Activated CD4-positive, alpha-beta T cell treated with anti-CD3 and anti-CD28 coated beads for 1 hour (primary cell): ENCODE data around the gene NUTM2F.
"Not testable (repeated sequence)": the region's sequence is repeated elsewhere in the genome, so short reads cannot be mapped to it uniquely, and the experiment has no call there.

ENCODE experiments used
- DNase-seq: peaks from one replicate; pipeline ENCODE4 v3.0.0-alpha.2; 2020

NUTM2F gene, protein sequence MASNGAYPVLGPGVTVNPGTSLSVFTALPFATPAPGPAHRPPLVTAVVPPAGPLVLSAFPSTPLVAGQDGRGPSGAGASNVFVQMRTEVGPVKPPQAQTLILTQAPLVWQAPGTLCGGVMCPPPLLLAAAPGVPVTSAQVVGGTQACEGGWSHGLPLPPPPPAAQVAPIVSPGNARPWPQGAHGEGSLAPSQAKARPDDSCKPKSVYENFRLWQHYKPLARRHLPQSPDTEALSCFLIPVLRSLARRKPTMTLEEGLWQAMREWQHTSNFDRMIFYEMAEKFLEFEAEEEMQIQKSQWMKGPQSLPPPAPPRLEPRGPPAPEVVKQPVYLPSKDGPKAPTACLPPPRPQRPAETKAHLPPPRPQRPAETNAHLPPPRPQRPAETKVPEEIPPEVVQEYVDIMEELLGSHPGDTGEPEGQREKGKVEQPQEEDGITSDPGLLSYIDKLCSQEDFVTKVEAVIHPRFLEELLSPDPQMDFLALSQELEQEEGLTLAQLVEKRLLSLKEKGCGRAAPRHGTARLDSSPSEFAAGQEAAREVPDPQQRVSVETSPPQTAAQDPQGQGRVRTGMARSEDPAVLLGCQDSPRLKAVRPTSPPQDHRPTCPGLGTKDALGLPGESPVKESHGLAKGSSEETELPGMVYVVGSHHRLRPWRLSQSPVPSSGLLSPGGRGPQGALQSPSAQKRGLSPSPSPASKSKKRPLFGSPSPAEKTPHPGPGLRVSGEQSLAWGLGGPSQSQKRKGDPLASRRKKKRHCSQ

DNA sequence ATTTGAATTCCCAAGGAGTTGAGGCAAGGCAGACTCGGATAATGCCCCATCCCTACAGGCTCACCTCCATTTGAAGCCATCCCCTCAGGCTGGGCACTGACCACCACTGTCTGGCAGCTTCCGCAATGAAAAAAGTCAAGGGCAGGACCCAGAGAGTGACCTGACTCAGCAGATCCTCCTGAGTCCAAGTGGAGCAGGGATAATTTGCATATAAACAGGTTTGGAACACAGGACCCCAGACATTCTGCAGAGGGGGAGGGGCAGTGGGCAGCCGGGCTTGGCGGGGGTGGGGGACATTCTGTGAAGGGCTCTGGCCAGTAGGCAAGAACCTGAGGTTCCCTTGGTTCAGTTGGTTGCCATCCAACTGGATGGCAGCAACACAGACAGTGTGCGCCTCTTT, at the start of gene NUTM2F:
NUTM2F (minus strand) TSS at position 101 of the 400 bp plus-strand sequence; CDS start at position 80, 21 bp downstream.
- not testable (repeated sequence) for DNase-seq

DNA sequence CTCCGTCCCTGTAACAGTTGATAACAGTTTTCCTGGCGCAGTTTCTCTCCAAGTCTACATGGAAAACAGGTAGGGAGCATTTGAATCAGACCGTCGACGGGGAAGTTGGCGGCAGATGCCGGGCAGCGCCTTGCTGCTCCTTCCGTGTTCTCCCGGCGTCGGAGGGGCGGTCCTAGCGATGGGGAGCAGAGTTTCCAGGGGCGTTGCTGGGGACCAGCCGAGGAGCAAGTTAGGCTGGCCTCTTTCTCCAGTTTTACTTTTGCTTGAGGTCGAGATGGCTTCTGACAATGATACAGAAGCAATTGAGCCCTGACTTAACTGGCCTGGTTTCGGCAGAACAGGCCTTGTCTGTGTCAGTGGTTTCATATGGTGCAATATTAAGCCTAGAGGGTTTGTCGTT, 46.8 kb upstream of the NUTM2F start:
- not testable (repeated sequence) for DNase-seq

DNA sequence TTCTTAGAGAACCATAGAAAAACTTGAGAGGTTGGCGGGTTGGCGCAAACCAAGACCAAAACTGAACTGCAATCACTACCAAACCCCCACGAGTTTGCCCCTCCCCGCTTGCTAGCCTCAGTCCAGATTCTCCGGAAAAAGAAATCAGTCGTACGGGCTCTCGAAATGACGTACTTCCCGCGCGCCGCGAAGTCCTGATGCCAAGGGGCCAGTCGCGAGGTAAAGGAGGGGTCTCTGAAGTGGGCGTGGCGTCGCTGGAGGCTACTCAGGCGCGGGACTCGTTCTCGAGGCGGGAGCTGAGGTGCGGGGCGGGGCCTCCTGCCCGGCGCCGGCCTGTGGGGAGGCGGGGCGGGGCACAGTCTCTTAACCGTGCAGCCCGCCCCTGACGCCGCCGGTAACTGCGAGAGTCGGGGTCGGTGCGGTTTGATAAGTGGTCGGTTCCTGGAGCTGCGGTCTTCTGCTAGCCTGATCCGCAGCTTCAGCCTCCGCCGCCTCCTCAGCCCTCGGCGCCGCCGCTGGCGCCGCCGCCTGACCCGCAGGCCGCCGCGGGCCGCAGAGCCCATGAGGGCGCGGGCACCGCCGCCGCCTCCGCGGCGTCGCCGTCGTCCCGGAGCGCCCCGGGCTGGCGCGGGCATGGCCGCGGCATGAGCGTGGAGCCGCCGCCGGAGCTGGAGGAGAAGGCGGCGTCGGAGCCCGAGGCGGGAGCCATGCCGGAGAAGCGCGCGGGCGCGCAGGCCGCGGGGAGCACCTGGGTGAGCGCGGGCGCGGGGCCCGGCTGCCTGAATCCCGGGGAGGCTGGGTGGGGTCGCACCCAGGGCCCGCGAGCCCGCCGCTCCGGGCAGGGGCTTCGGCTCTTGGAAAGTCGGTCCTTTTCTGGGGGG, 46.0 kb upstream of the NUTM2F start:
- DNase-seq = peak; percentile 81

DNA sequence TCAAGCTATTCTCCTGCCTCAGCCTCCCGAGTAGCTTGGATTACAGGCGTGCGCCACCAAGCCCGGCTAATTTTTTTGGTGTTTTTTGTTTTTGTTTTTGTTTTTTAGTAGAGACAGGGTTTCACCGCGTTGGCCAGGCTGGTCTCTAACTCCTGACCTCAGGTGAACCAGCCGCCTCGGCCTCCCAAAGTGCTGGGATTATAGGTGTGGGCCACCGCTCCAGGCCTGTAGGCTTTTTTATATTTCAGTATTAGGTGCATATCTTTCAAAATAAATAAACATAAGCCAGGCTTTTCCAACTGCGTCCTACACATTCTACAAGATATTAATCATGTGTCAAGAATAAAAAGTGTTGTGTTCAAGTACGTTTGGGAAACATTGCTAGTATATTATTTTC, 45.3 kb upstream of the NUTM2F start:
- DNase-seq = not testable (repeated sequence)

DNA sequence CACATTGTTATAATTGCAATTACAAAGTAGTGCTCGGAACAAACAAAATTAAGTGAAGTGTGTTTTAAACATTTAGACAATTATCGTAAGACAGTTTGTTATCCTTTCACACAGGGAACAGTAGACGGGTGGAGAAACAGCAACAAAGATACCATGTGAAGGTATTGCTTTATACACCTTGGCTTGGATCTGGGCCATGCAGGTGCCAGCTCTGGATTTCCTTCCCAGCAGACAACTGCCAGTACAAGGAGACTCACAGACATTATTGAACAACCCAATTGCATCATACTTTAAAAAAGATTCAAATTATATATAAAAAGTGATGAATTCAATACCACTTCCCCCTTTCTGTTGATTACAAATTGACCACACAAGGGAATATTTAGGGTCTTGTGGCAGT, 41.8 kb upstream of the NUTM2F start:
- not testable (repeated sequence) for DNase-seq

DNA sequence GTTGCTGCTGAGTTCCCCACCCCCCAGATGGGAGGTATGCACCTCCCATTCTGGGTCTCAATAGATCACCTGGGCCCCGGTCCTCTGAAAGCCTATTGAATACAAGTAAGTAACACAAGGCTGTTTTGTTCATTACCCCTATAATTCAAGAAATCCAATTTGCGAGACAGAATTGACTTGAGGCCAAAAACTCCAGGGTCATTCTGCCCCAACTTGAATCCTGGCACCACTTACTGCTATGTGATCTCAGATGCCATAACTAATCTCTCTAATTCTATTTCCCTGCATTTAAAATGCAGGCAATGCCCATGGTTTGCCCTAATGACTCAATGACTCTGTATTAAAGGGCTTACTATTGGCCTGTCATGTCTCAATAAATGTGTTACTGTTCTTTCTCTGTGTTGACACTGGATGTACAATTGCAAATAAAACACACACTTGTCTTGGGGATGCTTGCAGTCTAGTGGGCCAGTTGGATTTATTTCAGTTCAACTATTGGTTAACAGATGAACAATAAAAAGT, 35.7 kb upstream of the NUTM2F start:
- DNase-seq = not testable (repeated sequence)

DNA sequence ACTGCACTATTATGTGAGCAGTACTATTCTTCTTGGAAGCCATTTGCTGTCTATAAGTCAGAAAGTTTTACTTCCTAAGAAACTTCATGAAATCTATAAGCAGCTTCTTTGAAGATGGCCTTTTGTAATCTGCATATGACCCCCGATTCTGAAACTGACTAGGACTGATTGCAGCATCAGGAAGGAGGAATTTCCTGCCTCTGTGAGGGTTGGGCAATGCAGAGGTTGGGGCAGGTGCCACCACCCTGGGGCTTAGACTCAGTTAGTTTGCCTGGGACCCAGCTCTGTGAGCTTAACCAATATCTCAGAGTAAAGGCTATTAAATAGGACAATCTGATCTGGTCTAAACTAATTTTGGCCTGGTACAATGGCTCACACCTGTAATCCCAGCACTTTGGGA, 28.7 kb upstream of the NUTM2F start:
- not testable (repeated sequence) for DNase-seq

DNA sequence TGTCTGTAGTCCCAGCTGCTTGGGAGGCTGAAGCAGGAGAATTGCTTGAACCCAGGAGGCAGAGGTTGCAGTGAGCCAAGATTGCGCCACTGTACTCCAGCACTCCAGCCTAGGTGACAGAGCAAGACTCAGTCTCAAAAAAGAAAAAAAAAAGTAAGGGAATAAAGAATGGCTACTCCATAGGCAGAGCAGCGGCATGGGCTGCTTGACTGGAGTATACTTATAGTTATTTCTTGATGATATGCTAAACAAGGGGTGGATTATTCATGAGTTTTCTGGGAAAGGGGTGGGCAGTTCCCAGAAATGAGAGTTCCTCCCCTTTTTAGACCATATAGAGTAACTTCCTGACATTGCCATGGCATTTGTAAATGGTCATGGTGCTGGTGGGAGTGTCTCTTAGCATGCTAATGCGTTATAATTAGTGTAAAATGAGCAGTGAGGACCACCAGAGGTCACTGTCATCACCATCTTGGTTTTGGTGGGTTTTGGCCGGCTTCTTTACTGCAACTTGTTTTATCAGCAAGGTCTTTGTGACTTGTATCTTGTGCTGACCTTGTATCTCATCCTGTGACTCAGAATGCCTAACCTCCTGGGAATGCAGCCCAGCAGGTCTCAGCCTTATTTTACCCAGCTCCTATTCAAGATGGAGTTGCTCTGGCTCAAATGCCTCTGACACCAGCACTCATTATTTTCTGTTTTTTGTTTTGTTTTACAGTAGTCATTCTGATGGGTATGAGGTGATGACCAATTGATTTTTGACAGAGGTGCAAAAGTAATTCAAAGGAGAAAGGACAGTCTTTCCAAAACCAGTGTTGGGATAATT, 23.7 kb upstream of the NUTM2F start:
- not testable (repeated sequence) for DNase-seq

DNA sequence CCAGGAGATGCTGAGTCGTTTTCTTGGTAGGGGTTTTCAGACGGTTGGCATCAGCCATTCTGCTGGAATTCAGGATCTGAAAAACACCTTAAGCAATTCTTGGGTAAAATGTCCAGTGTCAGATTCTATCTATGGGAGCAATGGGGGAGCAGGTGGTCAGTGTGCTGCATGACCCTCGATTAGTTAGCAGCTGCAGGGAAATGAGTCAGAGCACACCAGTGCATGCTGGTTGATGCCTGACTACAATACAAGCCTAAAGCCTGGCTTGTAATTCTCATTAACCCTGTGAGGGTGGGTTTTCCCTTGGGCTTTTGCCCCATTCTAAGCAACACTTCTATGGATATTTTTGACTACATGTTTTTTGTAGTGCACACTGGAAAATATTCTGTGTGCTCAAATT, 20.3 kb upstream of the NUTM2F start:
- DNase-seq = not testable (repeated sequence)

DNA sequence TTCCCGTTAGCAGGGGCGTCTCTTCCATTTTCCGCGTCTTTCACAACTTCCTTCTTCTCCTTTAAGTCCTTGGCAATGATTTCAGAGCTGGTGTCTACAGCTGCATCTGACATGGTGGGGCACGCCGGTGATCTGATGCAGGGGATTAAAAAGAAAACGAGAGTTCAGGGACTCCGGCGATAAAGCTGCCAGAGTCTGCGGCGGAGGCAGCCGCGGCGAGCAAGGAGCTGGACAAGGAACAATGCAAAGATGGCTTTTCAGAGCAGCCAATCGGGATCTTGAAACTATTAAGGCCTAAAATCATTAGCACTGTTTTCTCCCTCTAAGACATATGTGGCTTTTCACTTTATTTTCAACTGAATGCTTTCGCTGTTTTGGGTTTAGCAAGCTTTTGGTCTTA, 19.0 kb upstream of the NUTM2F start:
- DNase-seq = not testable (repeated sequence)

DNA sequence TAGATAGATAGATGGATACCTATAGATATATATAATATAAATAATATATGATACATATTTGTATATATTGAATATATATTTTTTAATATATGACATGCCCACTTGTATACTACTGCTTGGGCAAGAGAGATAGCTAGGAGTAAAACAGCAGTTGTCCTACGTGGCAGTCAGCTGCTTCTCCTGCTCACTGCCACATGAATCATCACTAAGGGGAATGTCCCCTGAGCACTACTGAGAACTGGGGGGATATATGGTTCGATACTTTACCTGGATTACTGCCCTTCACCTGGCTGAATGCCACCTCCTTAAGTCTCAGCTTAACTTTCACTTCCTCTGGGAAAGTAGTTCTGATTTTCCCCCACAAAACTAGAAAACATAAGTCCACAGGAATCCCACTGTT, 13.3 kb upstream of the NUTM2F start:
- not testable (repeated sequence) for DNase-seq

DNA sequence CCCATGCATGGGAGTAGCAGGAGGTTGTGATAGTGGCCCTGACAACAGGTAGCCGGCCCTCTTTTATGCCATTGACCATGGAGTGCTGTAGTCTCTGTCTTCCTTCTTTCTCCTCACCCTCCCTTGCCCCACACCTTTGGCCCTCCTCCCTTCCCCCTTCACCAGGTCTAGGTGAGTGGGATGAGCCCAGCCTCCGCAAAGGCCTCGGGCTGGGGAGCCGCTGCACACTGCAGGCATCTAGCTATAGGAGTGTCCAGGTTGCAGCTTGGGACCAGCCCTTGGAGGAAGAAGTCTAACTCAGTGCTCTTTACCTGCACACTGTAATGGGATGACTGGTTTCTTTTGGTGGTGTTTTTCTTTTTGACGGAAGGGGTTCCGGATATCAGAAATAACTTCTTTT, 12.3 kb upstream of the NUTM2F start:
- DNase-seq = not testable (repeated sequence)

DNA sequence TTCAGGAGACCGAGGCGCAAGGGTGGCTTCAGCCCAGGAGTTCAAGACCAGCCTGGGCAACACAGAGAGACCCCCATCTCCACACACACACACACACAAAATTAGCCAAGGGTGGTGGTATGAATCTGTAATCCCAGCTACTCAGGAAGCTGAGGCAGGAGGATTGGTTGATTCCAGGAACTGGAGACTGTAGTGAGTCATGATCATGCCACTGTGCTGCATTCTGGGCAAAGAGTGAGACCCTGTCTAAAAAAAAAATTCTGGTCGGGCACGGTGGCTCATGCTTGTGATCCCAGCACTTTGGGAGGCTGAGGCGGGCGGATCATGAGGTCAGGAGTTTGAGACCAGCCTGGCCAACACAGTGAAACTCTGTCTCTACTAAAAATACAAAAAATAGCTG, 11.2 kb upstream of the NUTM2F start:
- not testable (repeated sequence) for DNase-seq

DNA sequence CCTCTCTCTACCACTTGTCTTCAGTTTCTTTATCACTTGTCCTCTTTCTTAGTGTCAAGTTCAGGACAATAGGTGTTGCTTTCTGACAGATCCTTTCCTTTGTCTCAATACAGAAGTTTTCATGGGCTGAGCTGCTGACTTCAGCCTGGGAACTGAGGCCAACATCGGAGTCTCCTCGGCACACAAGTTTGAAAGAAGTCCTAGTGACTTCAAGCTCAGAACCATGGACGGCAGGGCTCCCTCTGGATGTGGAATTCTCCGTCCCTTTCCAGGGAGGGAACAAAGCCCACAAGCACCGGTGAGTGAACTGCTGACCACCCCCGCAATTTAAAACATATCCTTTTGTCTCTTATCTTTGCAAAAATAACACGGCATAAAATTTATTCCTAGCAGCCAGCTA, 10.3 kb upstream of the NUTM2F start:
- DNase-seq = not testable (repeated sequence)

DNA sequence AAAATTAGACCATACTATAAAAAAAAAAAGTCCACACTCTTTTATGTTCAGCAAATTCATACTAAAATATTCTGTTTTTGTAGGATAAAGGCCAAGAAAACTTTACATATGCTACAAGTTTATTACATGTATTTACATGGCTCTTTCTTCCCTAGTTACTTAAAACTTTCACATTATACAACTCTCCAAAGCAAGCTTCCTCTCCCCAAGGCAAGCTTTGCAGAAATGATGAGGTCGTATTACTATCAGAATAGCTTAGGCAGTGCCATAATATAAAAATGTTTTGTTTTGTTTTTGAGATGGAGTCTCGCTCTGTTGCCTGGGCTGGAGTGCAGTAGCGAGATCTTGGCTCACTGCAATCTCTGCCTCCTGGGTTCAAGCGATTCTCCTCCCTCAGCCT, 8.0 kb upstream of the NUTM2F start:
- not testable (repeated sequence) for DNase-seq

DNA sequence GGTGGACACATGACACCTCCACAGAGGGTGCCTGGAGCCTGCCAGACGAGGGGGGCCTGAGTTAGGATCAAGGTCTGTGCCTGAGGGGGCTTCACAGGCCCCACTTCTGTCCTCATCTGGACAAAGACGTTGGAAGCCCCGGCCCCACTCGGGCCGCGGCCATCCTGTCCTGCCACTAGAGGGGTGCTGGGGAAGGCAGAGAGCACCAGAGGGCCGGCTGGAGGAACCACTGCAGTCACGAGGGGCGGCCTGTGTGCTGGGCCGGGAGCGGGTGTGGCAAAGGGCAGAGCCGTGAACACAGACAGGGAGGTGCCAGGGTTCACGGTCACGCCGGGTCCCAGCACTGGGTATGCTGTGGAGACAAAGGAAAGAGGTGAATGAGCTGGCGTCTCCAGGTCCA, 2.9 kb downstream of the NUTM2F start:
- not testable (repeated sequence) for DNase-seq

DNA sequence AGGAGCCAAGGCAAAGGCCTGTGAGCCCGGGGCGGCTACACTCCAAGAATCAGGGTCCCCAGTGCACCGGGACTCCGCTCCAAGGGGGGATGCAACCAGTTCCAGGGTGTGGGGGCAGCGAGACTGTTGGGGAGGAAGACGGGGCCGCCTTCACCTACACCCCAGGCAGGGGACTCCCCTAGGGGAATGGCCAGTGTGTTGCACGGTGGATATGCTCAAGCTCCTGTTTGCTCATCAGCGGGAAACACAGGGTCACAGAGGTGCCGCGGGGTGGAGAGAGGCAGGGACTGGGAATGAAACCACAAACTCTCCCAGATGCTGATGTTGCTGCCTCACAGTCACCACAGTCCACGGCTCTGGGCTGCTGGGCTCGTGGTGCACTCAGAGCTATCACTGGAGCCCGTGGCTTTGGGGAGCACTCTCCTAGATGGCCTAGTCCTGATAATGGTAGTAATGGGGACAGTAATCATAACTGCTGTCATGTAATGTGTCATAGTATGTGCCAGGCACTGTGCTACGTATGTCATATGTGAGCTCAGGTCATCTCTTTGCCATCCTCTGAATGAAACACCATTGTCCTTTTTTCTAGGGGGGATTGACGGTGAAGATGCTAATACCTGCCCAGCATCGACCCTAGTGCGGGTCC, 5.2 kb downstream of the NUTM2F start:
- not testable (repeated sequence) for DNase-seq

DNA sequence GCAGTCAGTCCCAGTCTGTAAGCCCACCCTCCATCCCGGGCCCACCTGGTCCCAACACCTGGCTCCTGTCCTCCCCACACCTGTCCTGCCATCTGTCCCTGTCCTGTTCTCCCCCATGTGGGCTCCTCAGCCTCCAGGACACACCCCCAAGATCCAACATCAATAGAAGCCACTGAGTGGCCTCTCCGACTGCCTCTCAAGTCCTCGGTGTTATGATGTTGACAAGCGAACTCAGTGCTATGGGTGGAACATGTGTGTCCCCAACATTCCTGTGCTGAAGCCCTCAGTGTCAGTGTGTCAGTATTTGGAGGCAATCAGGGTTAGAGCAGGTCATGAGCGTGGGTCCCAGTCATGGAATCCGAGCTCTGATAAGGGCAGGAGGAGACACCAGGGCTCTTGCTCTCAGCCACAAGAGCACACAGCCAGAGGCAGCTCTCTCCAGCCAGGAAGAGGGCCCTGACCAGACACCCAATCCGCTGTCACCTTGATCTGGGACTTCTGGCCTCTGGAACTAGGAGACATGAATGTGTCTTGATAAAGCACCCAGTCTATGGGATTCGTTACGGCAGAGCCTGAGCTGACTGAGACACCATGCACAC, 6.0 kb downstream of the NUTM2F start:
- not testable (repeated sequence) for DNase-seq

DNA sequence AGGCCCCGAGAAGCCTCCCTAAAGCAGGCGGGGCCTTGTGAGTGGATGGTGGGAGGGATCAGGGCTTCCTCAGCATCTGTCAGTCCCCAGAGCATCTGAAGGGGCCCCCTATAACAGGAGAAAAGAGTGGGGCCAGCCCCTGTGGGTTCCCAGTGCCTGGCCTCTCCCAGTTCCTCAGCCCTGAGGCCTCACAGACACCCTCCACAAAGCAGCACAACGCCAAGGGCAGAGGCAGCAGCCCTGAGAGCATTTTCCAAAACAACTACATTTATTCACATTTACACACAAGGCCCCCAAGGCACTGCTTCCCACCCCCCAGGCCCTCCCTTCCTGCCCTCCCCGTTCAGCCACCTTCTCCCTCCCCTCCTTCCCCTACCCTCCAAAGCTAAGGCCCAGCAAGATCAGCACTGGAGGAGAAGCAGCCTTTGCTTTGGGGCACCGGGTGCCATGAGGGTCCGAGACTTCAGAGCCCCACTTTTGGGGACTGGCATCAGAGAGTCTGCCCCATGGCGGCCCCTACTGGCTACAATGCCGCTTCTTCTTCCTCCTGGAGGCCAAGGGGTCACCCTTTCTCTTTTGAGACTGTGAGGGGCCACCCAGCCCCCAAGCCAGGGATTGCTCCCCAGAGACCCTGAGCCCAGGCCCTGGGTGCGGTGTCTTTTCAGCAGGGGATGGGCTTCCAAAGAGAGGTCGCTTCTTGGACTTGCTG, 10.3 kb downstream of the NUTM2F start:
- DNase-seq = not testable (repeated sequence)

DNA sequence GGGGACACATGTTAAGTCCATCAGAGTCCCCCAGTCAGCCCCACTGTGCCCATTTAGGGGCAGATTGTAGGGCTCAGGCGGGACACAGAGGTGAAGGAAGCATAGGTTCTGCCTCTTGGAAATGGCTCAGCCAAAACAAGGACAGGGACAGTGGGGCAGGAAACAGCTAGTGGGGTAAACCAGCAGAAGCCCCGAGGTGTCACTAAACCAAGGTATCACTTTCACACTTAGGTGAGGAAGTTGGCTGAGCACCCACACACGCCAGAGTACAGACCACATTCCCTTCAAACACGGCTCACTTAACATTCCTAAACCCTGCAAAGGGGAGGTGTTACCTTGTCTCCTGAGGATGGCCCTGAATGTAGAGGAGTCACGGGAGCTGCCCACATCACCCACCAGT, 12.2 kb downstream of the NUTM2F start:
- DNase-seq = not testable (repeated sequence)
